HG02642 (cell line): ENCODE data around the gene KCNQ1.

Source experiments
- ATAC-seq: cut with Tn5 transposase; IDR thresholded peaks from one replicate; pipeline ENCODE4 v1.9.1; 2021; ENCODE audit warnings: mild to moderate bottlenecking; ENCODE audit not compliant: unreplicated experiment, poor library complexity

Gene KCNQ1

DNA sequence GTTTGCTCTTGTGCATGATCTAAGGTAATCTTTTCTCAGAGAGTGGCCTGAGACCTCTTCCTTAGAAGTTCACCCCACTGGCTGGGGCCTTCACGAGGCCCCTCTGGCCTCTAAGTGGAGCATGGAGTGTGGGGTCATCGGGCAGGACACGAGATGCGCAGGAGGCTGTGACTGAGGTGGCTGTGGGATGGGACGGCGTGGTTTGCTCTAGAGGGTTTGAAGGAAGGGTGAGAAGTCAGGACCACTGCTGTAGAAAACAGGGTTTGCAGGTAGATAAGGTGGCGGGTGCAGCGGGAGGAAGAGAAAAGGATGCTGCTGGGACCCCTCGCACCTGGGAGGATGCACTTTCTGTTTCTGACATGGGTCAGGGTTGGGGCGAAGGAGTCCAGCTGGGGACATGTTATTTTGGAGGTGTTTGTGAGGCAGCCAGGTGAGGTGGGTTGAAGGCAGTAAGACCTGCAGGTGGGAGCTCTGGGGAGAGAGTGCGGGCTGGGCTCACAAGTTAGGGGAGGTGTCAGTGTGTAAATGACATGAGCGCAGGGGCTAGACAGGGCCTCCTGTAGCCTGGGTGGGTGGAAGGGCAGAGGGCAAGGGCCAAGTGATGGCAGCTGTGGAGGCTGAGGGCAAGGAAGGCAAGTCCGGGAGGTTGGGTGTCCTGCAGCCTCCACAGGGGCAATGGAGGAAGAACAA lies 62.5 kb downstream of the KCNQ1 start:
- no peak for ATAC-seq

DNA sequence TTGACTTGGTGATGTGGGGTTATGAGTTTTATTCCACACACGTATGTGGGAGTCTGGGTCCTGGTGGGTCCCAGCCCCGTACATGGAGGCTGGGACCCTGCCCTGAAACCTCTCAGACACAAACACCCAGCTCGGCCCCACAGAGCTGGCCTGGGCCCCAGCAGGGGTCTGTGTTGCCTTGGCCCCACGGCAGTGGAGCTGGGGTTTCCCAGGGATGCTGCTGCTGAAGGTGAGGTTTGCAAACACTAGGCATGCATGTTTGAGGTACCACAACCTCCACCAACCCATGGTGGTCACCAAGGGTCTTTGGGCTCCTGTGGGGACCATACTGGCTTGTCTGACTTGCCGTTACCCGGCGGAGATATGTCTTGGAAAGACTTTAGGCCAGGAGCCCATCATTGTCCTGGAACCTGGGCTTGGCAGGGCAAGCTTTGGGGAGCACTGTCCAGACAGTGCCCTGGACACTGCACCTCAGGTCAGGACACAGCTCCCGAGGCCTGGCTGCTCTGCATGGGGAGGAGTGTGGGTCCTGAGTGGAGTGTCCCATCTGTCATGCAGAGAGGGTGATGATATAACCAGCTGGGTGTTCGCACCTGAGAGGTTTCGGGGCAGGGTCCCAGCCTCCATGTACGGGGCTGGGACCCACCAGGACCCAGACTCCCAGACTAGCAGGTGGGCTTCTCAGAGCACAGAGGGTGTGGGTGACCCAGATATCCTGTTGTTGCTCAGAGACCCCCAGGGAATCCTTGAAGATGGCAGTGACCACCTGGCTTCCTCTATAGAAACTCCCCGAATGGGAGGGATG lies 63.3 kb downstream of the KCNQ1 start:
- ATAC-seq = no peak

- ATAC-seq = no peak
These were observed 64.0 kb downstream of the KCNQ1 start for GRCh38 chr11:2508793-2509192.

DNA sequence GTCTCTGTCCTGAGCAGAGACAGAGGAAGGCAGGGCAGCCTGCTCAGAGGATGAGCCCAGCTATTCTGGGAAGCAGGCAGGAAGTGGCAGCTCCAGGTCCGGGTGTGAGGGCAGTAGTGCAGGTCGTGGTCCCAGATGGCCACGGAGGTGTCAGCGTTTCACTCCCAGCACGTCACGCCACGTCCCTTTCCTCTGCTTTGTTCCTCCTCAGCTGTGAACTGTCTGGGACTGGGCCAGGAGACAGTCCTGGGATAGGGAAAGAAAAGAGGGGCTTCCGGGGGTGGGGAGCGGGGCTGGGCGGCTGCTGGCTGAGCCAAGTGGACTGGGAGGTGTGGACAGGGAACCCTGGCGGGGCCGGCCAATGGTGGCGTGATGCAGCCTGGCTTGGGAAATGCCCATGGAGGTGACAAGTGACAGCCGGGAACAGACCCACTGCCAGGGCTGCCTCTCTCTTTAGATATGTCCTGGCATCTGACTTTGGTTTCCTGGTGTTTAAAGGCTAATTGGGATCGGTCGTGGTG lies 64.7 kb downstream of the KCNQ1 start:
- no peak for ATAC-seq

- ATAC-seq = no peak
These were observed 66.0 kb downstream of the KCNQ1 start for GRCh38 chr11:2510626-2511402.

- ATAC-seq = no peak
These were observed 66.9 kb downstream of the KCNQ1 start for GRCh38 chr11:2511421-2512369.

- ATAC-seq = no peak
These were observed 67.9 kb downstream of the KCNQ1 start for GRCh38 chr11:2512431-2513407.

DNA sequence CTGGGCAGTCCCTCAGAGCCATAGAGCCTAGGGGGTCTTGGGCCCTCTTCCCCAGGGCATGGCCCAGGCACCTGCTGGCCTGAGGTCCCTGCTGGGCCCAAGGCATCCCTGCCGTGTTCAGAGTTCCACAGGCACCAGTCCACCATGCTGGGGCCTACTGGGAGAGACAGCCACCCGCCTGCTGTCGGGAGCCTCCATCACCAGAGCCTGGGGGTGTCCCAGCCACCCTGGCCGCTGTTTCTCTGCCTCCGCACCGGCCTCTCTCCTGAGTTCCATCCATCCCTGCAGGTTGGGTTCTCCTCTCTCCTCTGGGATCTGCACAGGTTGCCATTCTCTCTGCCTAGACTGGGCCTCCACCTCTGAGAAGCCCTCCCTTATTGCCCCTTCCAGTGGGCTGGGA lies 68.6 kb downstream of the KCNQ1 start:
- no peak for ATAC-seq

- ATAC-seq = no peak
These were observed 70.8 kb downstream of the KCNQ1 start for GRCh38 chr11:2515401-2516275.

- no peak for ATAC-seq
These were observed 71.6 kb downstream of the KCNQ1 start for GRCh38 chr11:2516276-2517015.

DNA sequence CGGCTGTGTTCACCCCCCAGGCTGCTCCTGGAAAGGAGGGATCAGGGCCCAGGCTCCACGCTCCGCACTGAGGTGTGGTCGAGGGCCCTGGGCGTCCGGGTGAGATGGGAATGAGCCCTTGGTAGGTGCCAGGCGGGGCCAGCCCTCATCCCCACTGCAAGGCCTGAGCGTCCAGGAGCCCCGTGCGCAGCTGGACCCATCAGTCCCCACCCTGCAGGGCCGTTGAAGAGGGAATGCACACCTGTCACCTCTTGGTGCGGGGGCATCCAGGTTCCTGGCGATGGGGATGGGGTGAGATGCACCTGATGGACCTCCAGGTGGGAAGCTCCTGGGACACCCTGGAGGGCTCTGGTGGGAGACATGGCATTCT lies 72.2 kb downstream of the KCNQ1 start:
- no peak for ATAC-seq

GRCh38 chr11:2517386-2518064 lies 72.7 kb downstream of the KCNQ1 start:
- ATAC-seq = no peak

DNA sequence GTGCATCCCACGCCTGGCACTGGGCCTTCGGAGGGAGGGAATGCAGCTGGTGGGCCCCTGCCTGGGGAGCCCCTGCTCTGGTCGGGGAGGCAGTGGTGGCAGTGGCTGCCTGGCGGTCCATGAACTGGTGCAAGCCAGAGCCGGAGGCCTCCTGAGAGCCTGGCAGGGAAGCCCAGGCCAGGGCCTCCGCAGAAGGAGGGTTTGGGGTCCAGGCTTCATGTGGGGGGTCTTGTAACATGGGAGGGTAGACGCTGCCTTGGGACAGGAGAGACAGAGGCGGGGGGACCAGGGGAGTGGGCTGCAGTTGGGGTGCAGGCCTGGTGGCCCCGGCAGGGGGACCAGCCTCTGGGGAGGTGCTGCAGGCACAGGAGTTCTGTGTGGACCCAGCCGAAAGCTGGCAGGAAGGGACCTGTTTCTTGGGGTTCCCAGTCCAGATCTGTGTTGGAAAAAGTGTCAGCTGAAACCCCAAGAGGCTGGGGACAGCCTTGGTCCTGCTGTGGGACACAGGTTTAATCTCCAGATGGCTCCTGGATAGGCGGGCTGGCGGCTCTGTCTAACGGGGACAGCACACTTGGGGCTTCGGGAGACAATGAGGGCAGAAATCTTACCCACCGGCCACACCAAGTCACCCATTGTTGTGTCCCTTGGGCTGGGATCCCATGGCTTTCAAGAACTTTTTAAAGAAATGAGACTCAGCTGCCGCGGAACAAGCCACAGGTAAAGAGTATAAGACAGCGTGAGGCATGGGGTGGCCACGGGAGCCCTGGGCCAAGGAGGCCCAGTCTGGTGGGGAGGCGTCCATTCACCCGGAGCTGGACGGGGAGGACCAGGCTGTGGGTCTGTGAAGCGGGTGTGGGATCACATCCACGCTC lies 73.5 kb downstream of the KCNQ1 start:
- ATAC-seq = no peak

DNA sequence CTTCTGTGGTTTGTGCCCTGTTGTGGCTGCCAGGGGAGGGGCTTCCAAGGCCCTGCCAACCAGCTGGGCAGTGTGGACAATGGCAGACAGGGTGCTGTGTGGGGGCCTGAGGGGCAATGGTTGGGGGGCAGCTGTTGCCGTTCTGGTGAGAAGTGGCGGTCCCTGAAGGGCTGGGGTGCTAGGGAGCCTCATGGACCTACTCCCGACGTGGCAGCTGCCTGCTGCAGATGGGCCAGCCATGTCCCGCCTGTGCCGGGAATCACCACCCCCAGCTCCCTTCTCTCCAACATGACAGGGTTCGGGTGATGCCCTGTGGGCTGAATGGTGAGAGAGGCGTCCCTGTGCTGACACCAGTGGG lies 74.2 kb downstream of the KCNQ1 start:
- no peak for ATAC-seq

DNA sequence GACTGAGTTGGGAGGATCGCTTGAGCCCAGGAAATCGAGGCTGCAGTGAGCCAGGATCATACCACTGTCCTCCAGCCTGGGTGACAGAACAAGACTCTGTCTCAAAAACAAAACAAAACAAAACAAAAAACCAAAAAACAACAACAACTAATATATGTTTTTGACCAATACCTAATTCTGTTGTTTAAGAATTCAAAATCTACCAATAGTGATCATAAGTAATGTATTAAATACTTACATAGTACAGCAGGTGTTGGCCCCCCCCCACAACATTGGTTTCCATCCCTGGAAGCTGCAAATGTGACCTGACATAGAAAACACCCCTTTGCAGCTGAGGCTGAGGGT lies 74.7 kb downstream of the KCNQ1 start:
- no peak for ATAC-seq
